ENCODE results near the gene TAF4.
"Not testable (repeated sequence)": the region's sequence is repeated elsewhere in the genome, so short reads cannot be mapped to it uniquely, and the experiment has no call there.

Gene TAF4

DNA sequence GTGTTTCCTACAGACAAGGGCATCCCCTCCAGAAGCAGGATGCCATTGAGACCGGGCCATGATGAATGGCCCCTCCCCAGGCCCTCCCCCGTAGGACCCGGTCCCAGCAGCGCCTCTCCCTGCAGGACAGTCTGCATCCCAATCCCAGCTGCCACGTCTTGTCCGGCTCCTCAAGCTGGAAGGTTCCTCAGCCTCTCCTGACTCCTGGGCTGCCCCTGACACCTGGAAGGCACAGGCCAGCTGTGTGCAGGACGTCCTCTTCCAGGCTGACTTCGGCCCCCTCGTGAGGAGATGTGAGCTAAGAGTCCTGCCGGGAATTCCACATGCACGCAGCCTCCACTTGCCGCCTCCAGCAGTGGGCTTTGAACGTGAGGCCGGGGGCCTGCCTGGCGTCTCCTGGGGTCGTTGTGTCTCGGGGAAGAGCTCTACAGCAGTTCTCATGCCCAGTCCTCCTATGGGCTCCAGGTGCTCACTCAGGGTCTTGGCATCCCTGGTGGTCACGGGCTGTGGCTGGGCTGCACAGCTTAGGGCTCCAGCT lies 64.4 kb downstream of the TAF4 start:
- DNase-seq: no peak

DNA sequence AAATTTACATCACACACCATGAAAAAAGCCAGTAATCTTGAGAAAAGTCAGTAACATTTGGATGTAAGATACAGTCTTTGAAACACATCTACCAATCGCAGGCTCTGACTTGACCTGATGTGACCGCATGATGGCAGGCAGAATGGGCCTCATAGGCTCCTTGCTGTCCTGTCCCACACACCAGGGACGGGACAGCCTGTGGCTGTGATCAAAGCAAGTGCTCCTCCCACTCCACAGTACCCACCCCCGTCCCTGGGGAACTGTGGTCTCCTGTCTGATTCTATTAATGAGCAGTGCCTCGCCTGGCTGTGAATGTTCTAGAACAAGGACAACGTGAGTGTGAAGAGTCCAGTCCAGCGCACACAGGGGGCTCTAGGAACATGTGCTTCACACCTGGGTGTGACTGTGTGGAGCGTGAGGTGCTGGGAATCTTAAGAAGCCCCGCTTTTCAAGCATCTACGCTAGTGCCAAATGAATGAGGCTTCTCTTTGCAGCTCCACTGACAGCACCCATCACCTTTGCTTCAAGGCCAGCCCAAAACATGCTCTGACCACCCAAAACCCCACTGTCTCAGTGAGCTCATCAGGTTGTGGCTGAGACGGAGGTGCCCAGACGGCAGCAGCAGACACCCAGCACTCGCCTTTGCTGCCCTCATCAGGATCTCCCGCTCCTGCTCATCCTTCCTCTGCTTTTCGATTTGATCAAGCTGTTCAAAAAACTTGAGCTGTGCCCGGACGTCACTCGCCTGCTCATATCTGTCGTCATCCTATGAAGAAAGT lies 67.1 kb downstream of the TAF4 start:
- no peak for DNase-seq

DNA sequence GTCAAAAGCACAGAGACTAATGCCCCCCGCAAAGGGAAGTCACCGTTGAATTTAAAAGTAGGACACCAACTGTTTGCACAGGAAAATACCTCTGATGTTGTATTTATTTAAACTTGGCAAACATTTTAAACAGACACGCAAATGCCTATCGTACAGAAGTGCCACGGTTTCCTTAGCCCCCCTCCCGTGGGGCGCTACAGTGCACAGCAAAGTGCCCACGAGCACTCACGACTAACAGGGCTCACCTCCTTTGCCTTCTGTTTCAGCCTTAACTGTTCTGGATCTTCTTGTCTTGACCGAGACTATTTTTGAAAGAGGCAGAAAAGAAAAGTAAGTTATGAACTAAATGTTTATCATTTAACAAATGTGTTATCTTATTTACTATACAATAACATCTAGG lies 67.8 kb downstream of the TAF4 start:
- DNase-seq: no peak

DNA sequence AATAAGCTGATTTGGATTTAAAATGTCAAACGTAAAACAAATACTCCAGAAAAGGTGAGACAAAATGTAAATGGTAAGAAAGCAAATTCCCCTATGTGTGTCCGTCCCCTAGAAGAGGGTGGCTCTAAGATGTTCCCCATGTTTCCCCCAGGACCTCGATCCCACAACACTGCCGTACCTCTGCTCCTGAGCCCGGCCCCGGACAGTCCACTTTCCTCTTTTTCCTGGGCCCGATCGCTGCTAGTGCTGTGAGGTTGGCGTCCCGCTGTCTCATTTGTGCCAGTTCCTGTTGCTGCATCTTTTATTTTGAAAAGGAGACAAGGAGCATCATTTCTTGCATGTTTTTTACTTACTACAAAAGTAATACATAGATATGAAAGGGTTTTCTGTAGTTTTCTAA lies 68.3 kb downstream of the TAF4 start:
- DNase-seq: no peak

DNA sequence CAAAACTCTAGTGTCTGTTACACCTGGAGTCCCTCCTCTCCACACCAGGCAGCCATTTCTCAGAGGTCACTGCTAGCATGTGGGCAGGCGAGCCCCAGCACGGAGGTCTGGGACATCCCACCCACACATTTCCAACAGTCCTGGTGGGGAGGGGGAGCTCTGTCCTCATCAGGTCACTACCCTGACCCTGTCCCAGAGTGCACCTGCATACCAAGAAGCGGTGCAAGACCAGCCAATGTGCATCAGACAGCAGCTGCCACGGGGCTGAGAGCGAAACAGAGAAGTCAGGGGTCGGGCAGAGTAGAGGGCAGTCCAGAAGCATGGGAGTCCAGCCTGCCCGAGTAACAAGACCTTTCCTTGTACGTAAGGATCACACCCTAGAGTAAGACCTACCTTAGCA lies 71.1 kb downstream of the TAF4 start:
- DNase-seq: no peak

DNA sequence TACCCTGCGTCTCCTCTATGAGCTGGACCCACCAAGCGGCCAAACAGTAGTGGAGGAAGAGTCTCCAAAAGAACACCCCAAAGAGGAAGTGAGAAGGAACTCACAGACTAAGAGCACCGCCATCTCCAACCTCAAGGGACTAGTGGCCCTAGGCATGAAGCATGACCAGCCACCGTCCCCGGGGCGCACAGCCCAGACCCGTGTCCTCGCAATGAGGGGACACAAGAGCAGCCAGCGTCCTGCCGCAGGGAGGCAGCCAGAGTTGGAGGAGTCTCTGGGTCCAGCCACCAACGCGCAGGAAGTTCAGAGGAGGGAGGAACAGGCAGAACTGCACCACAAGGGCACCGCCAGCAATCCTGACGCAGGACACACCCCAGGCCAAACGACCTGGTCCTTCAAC lies 72.6 kb downstream of the TAF4 start:
- no peak for DNase-seq

DNA sequence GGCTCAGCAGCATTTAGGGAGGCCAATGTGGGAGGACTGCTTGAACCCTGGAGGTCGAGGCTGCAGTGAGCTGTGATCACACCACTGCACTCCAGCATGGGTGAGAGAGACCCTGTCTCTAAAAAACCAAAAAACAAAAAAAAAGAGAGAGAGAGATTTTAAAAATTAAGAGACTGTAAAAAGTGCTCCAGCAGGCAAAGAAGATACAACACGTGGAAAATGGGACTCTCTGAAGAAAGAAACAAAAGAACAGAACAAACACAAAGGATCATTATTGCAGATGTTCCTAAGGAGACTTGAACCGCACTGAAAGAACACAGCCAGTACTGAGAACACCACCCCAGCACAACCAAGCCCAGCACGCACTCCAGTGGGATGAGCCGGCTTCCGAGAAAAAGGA lies 74.2 kb downstream of the TAF4 start:
- DNase-seq: no peak

DNA sequence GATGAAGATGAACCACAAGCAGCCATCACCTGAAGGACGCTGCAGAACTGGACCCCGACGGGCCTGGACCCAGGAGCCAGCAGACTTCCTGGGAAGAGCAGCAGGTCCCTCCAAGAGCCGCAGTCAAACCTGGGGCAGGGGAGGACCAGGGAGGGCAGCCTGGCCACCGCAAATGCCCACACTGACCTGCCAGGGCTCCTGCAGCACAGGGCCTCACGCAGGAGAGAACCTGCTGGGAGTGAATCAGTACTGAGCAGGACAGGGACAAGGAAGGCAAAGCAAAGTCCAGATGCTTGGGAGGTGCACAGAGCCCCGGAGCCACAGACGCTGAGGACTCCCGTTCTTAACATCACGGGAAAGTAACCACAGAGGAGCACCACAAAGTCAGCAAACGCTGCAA lies 75.2 kb downstream of the TAF4 start:
- DNase-seq: no peak

DNA sequence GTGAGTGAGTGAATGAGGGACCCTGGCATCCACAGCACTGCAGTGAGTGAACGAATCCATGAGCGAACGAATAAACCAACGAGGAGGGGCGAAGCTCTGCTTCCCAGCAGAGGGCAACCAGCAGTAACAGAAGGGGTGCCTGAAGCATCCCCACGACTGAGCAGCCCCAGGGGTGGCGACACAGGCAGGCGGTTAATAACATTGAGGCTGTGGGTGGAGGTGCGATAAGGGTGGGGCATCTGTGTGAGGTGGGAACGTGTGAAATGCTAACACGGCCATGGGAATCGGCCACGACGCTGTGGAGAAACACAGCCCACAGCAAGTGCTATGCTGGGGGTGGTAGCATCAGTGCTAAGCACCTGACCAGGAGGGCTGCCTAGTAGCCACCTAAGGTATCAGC lies 75.9 kb downstream of the TAF4 start:
- no peak for DNase-seq

DNA sequence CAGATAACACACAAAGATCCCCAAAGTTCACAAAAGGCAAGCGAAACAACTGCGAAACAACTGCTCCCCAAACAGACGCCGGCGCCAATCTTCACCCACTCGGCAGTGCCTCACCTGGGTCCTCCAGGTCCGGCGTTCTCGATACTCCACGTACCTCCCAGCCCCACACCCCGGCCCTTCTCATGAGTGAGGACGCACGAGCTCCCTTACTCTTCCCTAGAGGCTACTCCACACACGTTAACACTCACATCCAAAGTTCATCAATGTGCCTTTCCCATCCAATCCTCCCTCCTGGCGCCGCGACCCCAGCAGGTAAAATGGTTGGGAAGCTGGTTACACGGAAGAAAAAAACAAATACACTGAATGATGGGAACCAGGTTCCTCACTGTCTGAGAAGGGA lies 77.0 kb downstream of the TAF4 start:
- no peak for DNase-seq

DNA sequence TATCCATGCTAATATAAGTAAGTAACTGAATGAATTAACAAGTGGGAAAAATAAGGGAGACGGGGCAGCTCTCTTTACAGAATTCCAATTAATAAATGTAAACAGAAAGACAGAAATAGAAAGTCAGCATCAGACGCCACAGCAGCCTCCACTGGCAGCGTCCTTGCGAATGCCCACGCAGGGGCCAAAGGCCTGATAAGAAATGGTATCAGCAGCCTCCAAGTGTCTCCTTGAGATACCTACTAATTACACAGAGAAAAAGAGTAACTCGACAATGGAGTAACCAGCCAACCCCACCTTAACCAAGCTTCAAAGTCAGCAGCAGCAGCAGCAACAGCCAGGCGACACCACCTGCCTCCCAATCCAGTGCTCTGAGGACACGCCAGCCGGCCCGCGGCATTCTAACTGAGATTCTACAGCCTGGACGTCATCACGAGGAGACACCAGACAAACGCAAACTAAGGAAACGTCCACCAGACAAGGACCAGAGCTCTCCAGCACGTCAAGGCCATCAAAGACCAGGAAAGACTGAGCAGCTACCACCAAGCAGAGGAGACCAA lies 78.8 kb downstream of the TAF4 start:
- DNase-seq: no peak

DNA sequence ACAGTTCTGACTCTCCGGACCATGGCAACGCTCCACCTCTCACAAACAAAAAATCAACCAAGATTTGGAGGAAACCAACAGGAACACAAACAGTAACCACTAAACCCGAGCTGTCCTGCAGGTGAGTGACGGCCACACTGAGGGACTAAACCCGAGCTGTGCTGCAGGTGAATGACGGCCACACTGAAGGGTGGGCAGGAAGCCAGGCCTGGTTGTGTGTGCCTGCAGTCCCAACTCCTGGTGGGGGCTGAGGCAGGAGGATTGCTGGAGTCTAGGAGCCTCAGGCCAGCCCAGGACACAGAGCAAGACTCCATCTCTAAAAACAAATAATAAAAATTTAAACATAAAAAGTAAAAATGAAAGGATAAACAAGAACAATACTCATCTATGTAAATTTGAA lies 80.6 kb downstream of the TAF4 start:
- no peak for DNase-seq

DNA sequence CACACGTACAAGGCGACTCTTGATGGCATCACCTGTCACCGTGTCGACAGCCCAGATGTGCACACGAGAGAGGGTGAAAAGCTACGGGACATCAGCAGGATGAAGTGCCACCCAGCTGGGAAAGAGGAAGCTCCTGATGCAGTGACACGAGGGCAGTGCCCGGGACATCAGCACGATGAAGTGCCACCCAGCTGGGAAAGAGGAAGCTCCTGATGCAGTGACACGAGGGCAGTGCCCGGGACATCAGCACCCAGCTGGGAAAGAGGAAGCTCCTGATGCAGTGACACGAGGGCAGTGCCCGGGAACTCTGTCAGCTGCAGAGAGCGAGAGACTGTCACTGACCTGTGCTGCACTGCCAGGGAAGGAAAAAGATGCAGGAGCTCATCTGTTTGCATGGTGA lies 81.2 kb downstream of the TAF4 start:
- not testable (repeated sequence) for DNase-seq

DNA sequence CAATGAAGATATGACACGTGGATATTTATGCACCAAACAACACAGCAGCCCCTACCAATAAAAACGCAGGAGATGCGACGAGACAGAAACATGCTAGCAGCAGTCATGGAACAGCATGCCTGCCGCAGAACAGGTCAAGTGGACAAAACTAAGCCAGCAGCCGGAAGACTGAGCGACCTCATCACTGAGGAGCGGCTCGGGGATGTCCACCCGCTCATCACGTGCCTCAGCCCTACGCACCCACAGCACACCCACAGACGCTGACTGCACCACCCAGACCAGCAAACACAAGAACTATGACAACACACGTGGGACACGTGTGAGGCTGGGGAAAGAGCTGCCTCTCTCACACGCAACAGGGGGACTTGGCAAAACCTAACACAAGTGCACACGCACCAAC lies 81.7 kb downstream of the TAF4 start:
- peak; percentile 16 for DNase-seq

DNA sequence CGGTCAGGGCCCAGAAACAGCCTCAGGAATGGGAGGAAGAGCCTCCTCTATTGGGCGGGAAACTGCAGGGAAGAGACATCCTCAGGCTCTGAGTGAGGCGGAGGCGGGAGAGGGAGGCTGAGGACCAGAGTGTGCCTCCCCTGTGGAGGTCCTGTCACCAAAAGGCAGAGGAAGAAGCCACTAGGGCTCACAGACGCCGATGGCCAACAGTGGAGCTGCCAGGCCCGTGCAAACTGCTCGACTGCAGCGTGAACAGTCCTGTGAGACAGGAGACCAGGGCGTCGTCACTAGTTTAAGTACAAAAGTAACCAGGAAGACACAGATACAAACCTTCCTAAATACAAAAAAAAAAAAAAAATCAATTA lies 82.7 kb downstream of the TAF4 start:
- no peak for DNase-seq

DNA sequence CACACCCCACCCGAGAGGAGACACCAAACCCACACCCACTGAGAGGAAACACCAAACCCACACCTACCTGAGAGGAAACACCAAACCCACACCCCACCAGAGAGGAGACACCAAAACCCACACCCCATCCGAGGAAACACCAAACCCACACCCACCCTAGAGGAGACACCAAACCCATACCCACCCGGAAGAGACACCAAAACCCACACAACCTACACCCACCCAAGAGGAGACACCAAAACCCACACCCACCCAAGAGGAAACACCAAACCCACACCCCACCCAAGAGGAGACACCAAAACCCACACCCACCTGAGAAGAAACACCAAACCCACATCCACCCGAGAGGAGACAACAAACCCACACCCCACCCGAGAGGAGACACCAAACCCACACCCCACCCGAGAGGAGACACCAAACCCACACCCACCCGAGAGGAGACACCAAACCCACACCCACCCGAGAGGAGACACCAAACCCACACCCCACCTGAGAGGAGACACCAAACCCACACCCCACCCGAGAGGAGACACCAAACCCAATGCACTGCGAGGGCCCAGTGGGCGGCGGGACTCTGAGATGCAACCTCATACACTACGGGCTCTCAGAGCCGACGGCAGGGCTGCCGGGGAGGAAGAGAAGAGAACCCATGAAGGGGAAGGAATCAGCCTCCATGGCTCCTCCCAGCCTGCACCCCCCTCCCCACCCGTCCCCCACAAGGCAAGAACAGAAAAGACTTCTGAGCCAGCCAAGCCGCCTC lies 83.3 kb downstream of the TAF4 start:
- DNase-seq: no peak

DNA sequence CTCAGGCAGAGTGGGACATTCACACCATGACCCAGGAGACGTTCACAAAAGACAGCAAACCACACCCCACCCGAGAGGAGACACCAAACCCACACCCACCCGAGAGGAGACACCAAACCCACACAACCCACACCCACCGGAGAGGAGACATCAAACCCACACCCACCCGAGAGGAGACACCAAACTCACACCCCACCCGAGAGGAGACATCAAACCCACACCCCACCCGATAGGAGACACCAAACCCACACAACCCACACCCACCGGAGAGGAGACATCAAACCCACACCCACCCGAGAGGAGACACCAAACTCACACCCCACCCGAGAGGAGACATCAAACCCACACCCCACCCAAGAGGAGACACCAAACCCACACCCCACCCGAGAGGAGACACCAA lies 84.0 kb downstream of the TAF4 start:
- not testable (repeated sequence) for DNase-seq

DNA sequence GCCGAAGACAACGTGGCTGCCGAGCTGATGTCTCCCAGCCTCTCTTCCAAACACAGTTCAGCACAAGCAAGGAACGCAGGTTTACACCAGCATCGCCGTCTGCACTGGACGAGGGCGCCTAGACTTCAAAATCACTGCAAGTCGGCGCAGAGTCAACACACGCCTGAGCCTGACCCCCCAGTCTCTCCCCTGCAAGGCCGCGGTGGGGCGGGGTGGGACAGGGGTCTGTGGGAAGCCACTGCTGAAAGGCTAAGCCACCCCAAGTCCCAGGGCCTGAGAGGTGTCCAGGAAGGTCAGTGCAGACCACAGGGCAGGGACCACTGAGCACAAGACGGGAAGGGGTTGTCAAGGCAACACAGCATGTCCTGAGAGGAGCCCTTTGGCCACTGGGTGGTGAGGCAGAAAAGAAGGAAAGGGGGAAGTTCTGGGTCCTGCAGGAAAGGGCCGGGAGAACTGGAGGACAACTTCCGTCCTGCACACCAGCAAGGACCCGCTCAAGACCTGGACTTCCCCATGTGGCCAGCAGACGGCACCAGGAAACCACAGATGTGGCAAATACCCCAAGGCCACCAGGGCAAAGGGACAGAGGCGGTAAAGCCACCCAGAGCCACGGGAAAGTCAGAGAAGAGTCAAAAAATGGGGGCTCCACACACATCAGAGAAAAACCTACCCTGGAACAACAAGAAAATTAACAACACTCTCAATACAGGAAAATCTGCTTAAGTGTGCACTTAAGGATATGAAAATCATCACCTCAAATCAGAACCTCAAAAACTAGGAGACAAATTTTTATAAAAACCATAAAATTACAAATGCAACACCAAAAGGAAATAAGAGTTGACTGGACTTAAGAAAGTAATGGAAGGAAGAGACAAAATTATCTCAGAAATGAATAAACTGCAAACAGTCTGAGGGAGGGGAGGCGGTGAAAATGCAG lies 84.8 kb downstream of the TAF4 start:
- DNase-seq: peak; percentile 37

DNA sequence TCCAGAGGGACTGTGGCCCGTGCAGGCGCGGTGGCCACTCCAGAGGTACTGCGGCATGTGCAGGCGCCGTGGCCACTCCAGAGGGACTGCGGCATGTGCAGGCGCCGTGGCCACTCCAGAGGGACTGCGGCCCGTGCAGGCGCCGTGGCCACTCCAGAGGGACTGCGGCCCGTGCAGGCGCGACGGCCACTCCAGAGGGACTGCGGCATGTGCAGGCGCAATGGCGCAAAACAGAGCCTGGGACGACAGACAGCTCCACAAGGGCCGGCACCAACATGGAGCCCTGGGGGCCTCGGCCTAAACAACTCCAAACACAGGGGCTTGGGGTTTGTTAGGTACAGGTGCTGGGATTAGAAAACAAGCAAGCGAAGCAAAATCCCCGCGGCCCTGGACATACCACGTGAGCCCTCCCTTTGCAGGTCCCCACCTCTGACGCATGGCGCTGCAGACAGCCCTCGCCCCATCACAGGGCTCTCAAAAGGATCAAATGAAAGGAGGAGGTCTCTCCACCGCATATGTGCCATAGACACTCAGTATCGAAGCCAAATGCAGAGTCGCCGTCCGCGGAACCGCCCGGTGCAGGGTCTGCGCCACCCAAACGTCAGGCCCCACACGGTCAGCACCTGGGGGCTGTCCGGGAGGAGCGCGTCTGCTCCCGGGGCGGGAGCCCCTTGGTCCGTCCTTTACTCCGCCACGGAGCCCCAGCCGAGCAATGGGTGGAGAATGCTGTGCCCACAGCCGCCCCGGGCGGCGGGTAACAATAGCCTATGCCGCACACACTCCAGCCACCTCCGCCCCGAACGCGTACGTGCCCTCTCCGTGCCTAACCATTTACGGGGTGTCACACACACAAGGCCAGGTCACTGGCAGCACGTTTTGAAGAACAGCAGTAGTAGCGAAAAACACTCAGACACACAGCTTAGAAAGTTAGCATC lies 85.7 kb downstream of the TAF4 start:
- DNase-seq: no peak

DNA sequence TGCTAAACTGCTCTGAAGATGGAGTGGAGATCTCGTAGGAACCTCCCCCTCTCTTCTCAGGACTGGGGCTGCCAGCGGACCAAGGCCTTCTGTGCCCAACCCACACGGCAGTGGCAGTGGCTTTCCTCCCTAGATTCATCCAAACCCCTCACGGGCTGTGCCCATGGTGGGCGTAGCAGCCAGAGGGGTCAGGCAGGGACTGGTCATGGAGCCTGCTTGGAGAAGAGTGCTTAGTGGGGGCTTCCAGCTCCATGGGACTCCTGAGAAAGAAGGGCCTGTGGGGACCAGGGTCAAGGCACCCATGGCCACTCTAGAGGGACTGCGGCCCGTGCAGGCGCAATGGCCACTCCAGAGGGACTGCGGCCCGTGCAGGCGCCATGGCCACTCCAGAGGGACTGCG lies 86.6 kb downstream of the TAF4 start:
- no peak for DNase-seq

DNA sequence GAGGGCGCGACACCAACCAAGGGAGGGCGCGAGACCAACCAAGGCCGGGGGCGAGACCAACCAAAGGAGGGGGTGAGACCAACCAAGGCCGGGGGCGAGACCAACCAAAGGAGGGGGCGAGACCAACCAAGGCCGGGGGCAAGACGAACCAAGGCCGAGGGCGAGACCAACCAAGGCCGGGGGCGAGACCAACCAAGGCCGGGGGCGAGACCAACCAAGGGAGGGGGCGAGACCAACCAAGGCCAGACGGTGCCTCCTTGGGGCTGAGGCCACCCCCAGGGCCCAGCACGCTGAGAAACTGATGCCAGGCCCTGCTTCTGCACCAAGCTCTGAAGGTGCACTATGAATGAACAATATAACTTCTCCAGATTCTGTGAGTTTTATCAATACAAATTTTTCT lies 87.2 kb downstream of the TAF4 start:
- DNase-seq: no peak

DNA sequence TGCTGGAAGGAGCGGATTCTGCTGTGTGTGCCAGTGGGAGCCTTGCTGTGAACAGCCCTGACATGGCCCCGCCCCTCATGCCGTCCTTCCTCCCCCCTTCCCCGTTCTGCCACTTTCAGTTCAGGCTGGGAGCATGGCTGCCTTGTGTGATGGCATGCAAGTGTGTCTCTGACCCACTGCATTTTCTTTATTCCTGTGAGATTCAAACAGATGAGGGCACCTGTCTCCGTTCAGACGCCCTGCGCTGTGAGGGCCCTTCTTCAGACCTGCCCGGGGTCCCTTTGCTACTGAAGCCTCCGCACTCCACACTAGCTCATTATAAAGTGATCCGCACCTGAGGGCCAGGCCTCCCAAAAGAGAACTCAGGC lies 88.3 kb downstream of the TAF4 start:
- DNase-seq: no peak
